Measurements from ENCODE around the gene NLN. TPM values are rescaled to one million over a fixed set of nuclear protein-coding genes. Genes with fewer than 3 reads are reported as not detected.

Gene NLN
- total RNA-seq, 1 experiment from 2014 or later = 34.8 TPM

GRCh38 chr5:65825408-65826328, 103.7 kb downstream of the NLN start:
- DNase-seq = no peak
- no peaks in the 10 kb centered on the region for H3K36me3 ChIP-seq (ENCODE audit: control insufficient read depth, insufficient read depth, low read length)
- Mint-ChIP-seq H3K36me3 (ENCODE audit: insufficient read depth, unreplicated experiment) (peaks cover 8% of the 10 kb centered on the region), H3K9me3 (ENCODE audit: unreplicated experiment) (no peaks in the 10 kb centered on the region), H3K27me3 (ENCODE audit: insufficient read depth, unreplicated experiment) (no peaks in the 10 kb centered on the region), H3K4me1 (ENCODE audit: low read depth, unreplicated experiment) (peaks cover 14% of the 10 kb centered on the region), H3K4me3 (ENCODE audit: unreplicated experiment) (no peak overlapping the region), H3K27ac (ENCODE audit: unreplicated experiment) (no peak overlapping the region)
- no peaks in the 10 kb centered on the region for H3K9me3 ChIP-seq
- BruUV-seq (replicated peaks) = no TSS peak
- no peak overlapping the region for H3K4me3 ChIP-seq (ENCODE audit: low read depth, low read length)
- ChIA-PET CTCF (no interaction called here), POLR2A (no interaction called here)
- peaks cover 23% of the 10 kb centered on the region for H3K4me1 ChIP-seq
- no peak for TF ChIP-seq CTCF (IDR thresholded peaks at IDR 0.05; ENCODE audit: insufficient read depth in 1 of 2, low read depth in 1 of 2, low read length in 1 of 2, severe bottlenecking in 1 of 2, unreplicated experiment in 1 of 2)
- intact Hi-C loops (cut with micrococcal nuclease; ENCODE audit: unreplicated experiment) = no loop called here
- no peaks in the 10 kb centered on the region for H3K27me3 ChIP-seq (replicated peaks; ENCODE audit: control insufficient read depth, insufficient read depth, low read length)

GRCh38 chr5:65828022-65828896, 106.3 kb downstream of the NLN start:
- CTCF ChIA-PET = no interaction called here
- no peaks in the 10 kb centered on the region for H3K9me3 ChIP-seq
- POLR2A ChIA-PET = no interaction called here
- H3K36me3 ChIP-seq (ENCODE audit: control insufficient read depth, insufficient read depth, low read length) = no peaks in the 10 kb centered on the region
- no peaks in the 10 kb centered on the region for H3K27me3 Mint-ChIP-seq (ENCODE audit: insufficient read depth, unreplicated experiment)
- no peaks in the 10 kb centered on the region for H3K27me3 ChIP-seq (replicated peaks; ENCODE audit: control insufficient read depth, insufficient read depth, low read length)
- no peaks in the 10 kb centered on the region for H3K36me3 Mint-ChIP-seq (ENCODE audit: insufficient read depth, unreplicated experiment)
- peaks cover 12% of the 10 kb centered on the region for H3K4me1 Mint-ChIP-seq (ENCODE audit: low read depth, unreplicated experiment)
- intact Hi-C loops (cut with micrococcal nuclease; ENCODE audit: unreplicated experiment) = no loop called here
- no peak for TF ChIP-seq CTCF (IDR thresholded peaks at IDR 0.05; ENCODE audit: insufficient read depth in 1 of 2, low read depth in 1 of 2, low read length in 1 of 2, severe bottlenecking in 1 of 2, unreplicated experiment in 1 of 2)
- BruUV-seq (replicated peaks) = no TSS peak
- no peak overlapping the region for H3K4me3 Mint-ChIP-seq (ENCODE audit: unreplicated experiment)
- no peak overlapping the region for H3K27ac Mint-ChIP-seq (ENCODE audit: unreplicated experiment)
- peaks cover 11% of the 10 kb centered on the region for H3K4me1 ChIP-seq
- H3K4me3 ChIP-seq (ENCODE audit: low read depth, low read length) = no peak overlapping the region
- no peaks in the 10 kb centered on the region for H3K9me3 Mint-ChIP-seq (ENCODE audit: unreplicated experiment)
- no peak for DNase-seq

- no peak overlapping the region for H3K4me3 ChIP-seq (ENCODE audit: low read depth, low read length)
- H3K27ac Mint-ChIP-seq (ENCODE audit: unreplicated experiment) = no peak overlapping the region
- H3K27me3 Mint-ChIP-seq (ENCODE audit: insufficient read depth, unreplicated experiment) = no peaks in the 10 kb centered on the region
- no peak for TF ChIP-seq CTCF (IDR thresholded peaks at IDR 0.05; ENCODE audit: insufficient read depth in 1 of 2, low read depth in 1 of 2, low read length in 1 of 2, severe bottlenecking in 1 of 2, unreplicated experiment in 1 of 2)
- no peaks in the 10 kb centered on the region for H3K27me3 ChIP-seq (replicated peaks; ENCODE audit: control insufficient read depth, insufficient read depth, low read length)
- POLR2A ChIA-PET = no interaction called here
- no peaks in the 10 kb centered on the region for H3K36me3 ChIP-seq (ENCODE audit: control insufficient read depth, insufficient read depth, low read length)
- H3K4me1 Mint-ChIP-seq (ENCODE audit: low read depth, unreplicated experiment) = no peaks in the 10 kb centered on the region
- H3K9me3 Mint-ChIP-seq (ENCODE audit: unreplicated experiment) = no peaks in the 10 kb centered on the region
- no peaks in the 10 kb centered on the region for H3K4me1 ChIP-seq
- no peak overlapping the region for H3K4me3 Mint-ChIP-seq (ENCODE audit: unreplicated experiment)
- BruUV-seq (replicated peaks) = no TSS peak
- DNase-seq = no peak
- H3K36me3 Mint-ChIP-seq (ENCODE audit: insufficient read depth, unreplicated experiment) = no peaks in the 10 kb centered on the region
- H3K9me3 ChIP-seq = no peaks in the 10 kb centered on the region
- intact Hi-C loops (cut with micrococcal nuclease; ENCODE audit: unreplicated experiment) = no loop called here
- CTCF ChIA-PET = no interaction called here
These were observed 108.9 kb downstream of the NLN start for GRCh38 chr5:65830856-65831255.
